ENCODE results near the gene MROH7. TPM values are rescaled to one million over a fixed set of nuclear protein-coding genes. Genes with fewer than 3 reads are reported as not detected.

Gene MROH7
- total and polyA plus RNA-seq, 2 of the 13 experiments (the other 11 are each of a cell fraction or from before 2014, with no cell fraction given), result 0.09 TPM

- 85% methylated on average over 9 of the region's 16 CpGs for WGBS (ENCODE audit: low lambda C conversion rate)
- no peak for DNase-seq (ENCODE audit: low spot score)
Measured at GRCh38 chr1:54609301-54609921, 32.2 kb upstream of the MROH7 start.

More at GRCh38 chr1:54609301-54609921, 32.2 kb upstream of the MROH7 start:
- Histone ChIP-seq H3K4me3 (replicated peaks in 1 of 3; ENCODE audit: insufficient read depth in 1 of 3, low read depth in 2 of 3, low read length in 3 of 3) (no peak overlapping the region), H3K79me2 (ENCODE audit: insufficient read depth, low read length) (no peaks in the 10 kb centered on the region), H3K36me3 (replicated peaks in 1 of 2; ENCODE audit: control insufficient read depth in 1 of 2, insufficient read depth in 2 of 2, low read length in 2 of 2) (no peaks in the 10 kb centered on the region), H4K20me1 (ENCODE audit: insufficient read depth, low read length) (no peaks in the 10 kb centered on the region), H2AFZ (ENCODE audit: low read length) (no peak overlapping the region), H3K27me3 (ENCODE audit: control insufficient read depth in 1 of 2, insufficient read depth in 2 of 2, low read length in 2 of 2) (no peaks in the 10 kb centered on the region), H3K9ac (ENCODE audit: insufficient read depth, low read depth, low read length) (no peak overlapping the region), H3K9me3 (ENCODE audit: low read length) (no peaks in the 10 kb centered on the region), H3K27ac (ENCODE audit: extremely low read length, insufficient read depth, low read length) (no peak overlapping the region), H3K4me2 (ENCODE audit: low read depth, low read length) (no peak overlapping the region), H3K4me1 (ENCODE audit: insufficient read depth, low read length) (peaks cover 9% of the 10 kb centered on the region)
- FAIRE-seq (no peak), ATAC-seq (no peak)
- intact Hi-C loops (cut with micrococcal nuclease; ENCODE audit: unreplicated experiment) (no loop called here), in situ Hi-C loops (cut with HindIII; ENCODE audit: extremely low pct_ligation_motif_present, low pct_unique_long_range_greater_than_20kb) (no loop called here)
- ChIA-PET POLR2A (no interaction called here), CTCF (ENCODE audit: low intra/inter-chr PET ratio, low total read pairs) (no interaction called here)
- no TSS peak for BruUV-seq (replicated peaks)
- TF ChIP-seq ZNF333 (CRISPR knock-in tag; IDR thresholded peaks at IDR 0.05; ENCODE audit: borderline replicate concordance) (no peak), CHD4 (IDR thresholded peaks at IDR 0.05; ENCODE audit: borderline replicate concordance, low read length) (no peak), JUN (CRISPR knock-in tag; IDR thresholded peaks at IDR 0.05) (no peak), POGK (CRISPR knock-in tag; conservative IDR thresholded peaks at IDR 0.05) (no peak), ATM (IDR thresholded peaks at IDR 0.05; ENCODE audit: borderline replicate concordance) (no peak), SIX4 (CRISPR knock-in tag; IDR thresholded peaks at IDR 0.05) (no peak), SMARCC2 (IDR thresholded peaks at IDR 0.05) (no peak), AKAP8 (CRISPR knock-in tag; IDR thresholded peaks at IDR 0.05) (no peak), PAXIP1 (CRISPR knock-in tag; conservative IDR thresholded peaks at IDR 0.05) (no peak), ZNF572 (CRISPR knock-in tag; IDR thresholded peaks at IDR 0.05) (no peak)

Measured in HepG2 (cell line).